Pancreas (tissue), 10 donors: Measurements from ENCODE around the gene NTN1. TPM values are rescaled to one million over a fixed set of nuclear protein-coding genes. Genes with fewer than 3 reads are reported as not detected.

ENCODE experiments used
- ATAC-seq, 4 donors: fragments of 200-7000 bp; cut with Tn5 transposase; one replicate each; pipeline versions ENCODE4 v1.8.0 to v1.9.1; 2020; ENCODE audit warnings: mild to moderate bottlenecking in 4 of 4, moderate library complexity in 4 of 4
- DNase-seq, 6 donors: peaks; one replicate each; pipeline ENCODE4 v3.0.0-alpha.2; 2020
- FAIRE-seq: peaks from 2 replicates; lab custom pipeline; 2012; peaks lifted over from hg19 to GRCh38; lab: Jason Lieb, UNC
- H3K27ac ChIP-seq, 4 donors: fragments of 200-600 bp; sonication (generic); 1 replicate in 3 of 4; 2 replicates in 1 of 4; pipeline versions ENCODE4 v1.5.0 to v1.8.0; 2020
- H3K27me3 ChIP-seq, 4 donors: fragments of 200-600 bp; one replicate each; pipeline ENCODE4 v1.8.0; 2021
- H3K36me3 ChIP-seq, 3 donors: fragments of 200-600 bp; sonication (generic) in 1 of 3; one replicate each; pipeline versions ENCODE4 v1.5.0 to v1.8.0; 2020 to 2021
- H3K4me1 ChIP-seq, 3 donors: fragments of 200-600 bp; one replicate each; pipeline ENCODE4 v1.8.0; 2021
- H3K4me3 ChIP-seq, 4 donors: fragments of 200-600 bp; sonication (generic) in 2 of 4; one replicate each; pipeline versions ENCODE4 v1.5.0 to v1.8.0; 2020 to 2021
- H3K9me3 ChIP-seq, 4 donors: fragments of 200-600 bp; one replicate each; pipeline ENCODE4 v1.8.0; 2021
- CTCF ChIP-seq, 4 donors: fragments of 200-600 bp; sonication (generic) in 3 of 4; IDR thresholded peaks; one replicate each; pipeline versions ENCODE4 v1.5.0 to v1.8.0; 2021; ENCODE audit warnings: antibody characterized with exemption in 4 of 4
- WGBS, 2 donors: extraction: QIAGEN DNeasy Blood & Tissue Kit; methylation state at CpG; one replicate each; pipeline ENCODE4 v1.1.7; 2013; 5-methylcytosine and 5-hydroxymethylcytosine counted together
- intact Hi-C, 3 donors: fragments of 100-400 bp; cut with DNase I; formaldehyde crosslinking; loops; one replicate each; pipeline versions ENCODE4 v1.11.1 to v1.14.2; 2022
- polyA plus RNA-seq, 2 donors: library from polyadenylated mRNA; stranded (reverse); fragments of 200-250 nt; gene quantifications; one replicate each; pipeline ENCODE4 v1.2.3, GENCODE V29; 2013
- total RNA-seq, 6 donors: library from RNA; stranded (reverse); fragmentation: NEBNext Ultra II Directional in 4 of 6; extraction: Animal tissue kit (Norgen Biotek cat#: 25700) in 4 of 6; gene quantifications; one replicate each; pipeline versions ENCODE4 v1.2.1 to v1.2.4, GENCODE V29; 2021 to 2023
- donor health status: healthy with polysubstance abuse.
- donor health status: DM: no; HTN: no; CAD: no; lungs with moderate emphysema.
- donor health status: DM: no; HTN: no; CAD: no.
- donor health status: control.
- donor health status: control.
- donor health status: Bipolar disorder and iron deficiency.
- donor health status: DM: yes; HTN: yes; CAD: no.
- donor health status: DM: no; HTN: no; CAD: no.
- donor health status: DM: no; HTN: no; CAD: no.
- donor health status: DM: yes; HTN: yes; CAD: no.

Gene NTN1
- total and polyA plus RNA-seq, 8 donors = 1.8 to 4.3 (median 2.5) TPM

GRCh38 chr17:9230861-9231260, 209.6 kb downstream of the NTN1 start:
- intact Hi-C loops = no loop called here
- FAIRE-seq (no peak), ATAC-seq (no peak), DNase-seq (peak in 1 of 6 donors; percentile 48)
- Histone ChIP-seq H3K27ac (no peak overlapping the region), H3K9me3 (no peaks in the 10 kb centered on the region), H3K27me3 (no peaks in the 10 kb centered on the region), H3K4me3 (no peak overlapping the region), H3K4me1 (peaks cover 0 to 6% (median 0%) of the 10 kb centered on the region in 3 donors), H3K36me3 (no peaks in the 10 kb centered on the region)
- WGBS, 2 donors = 86 to 94% methylated on average over 11 of the region's 11 CpGs
- no peak for TF ChIP-seq CTCF (IDR thresholded peaks at IDR 0.05)

GRCh38 chr17:9231449-9232154, 210.3 kb downstream of the NTN1 start:
- no peaks in the 10 kb centered on the region for H3K27me3 ChIP-seq
- peaks cover 0 to 6% (median 0%) of the 10 kb centered on the region in 3 donors for H3K4me1 ChIP-seq
- no peak overlapping the region for H3K27ac ChIP-seq
- no peak for TF ChIP-seq CTCF (IDR thresholded peaks at IDR 0.05)
- FAIRE-seq (no peak), ATAC-seq (no peak), DNase-seq (peak in 2 of 6 donors; percentile 56 to 67)
- H3K9me3 ChIP-seq = no peaks in the 10 kb centered on the region
- no peak overlapping the region for H3K4me3 ChIP-seq
- intact Hi-C loops = no loop called here
- H3K36me3 ChIP-seq = no peaks in the 10 kb centered on the region
- WGBS, 2 donors = 81 to 86% methylated on average over 18 to 23 of the region's 23 CpGs

GRCh38 chr17:9232155-9232475, 210.8 kb downstream of the NTN1 start:
- H3K36me3 ChIP-seq = no peaks in the 10 kb centered on the region
- no peak overlapping the region for H3K27ac ChIP-seq
- DNase-seq (no peak), FAIRE-seq (no peak), ATAC-seq (no peak)
- peaks cover 0 to 6% (median 0%) of the 10 kb centered on the region in 3 donors for H3K4me1 ChIP-seq
- no peaks in the 10 kb centered on the region for H3K9me3 ChIP-seq
- WGBS, 2 donors = 85 to 90% methylated on average over 4 to 6 of the region's 6 CpGs
- H3K27me3 ChIP-seq = no peaks in the 10 kb centered on the region
- no peak overlapping the region for H3K4me3 ChIP-seq
- no peak for TF ChIP-seq CTCF (IDR thresholded peaks at IDR 0.05)
- intact Hi-C loops = no loop called here

GRCh38 chr17:9232591-9233270, 211.4 kb downstream of the NTN1 start:
- FAIRE-seq (no peak), DNase-seq (peak in 1 of 6 donors; percentile 44), ATAC-seq (no peak)

More at GRCh38 chr17:9232591-9233270, 211.4 kb downstream of the NTN1 start:
- 69 to 79% methylated on average over 22 of the region's 22 CpGs for WGBS, 2 donors
- no peaks in the 10 kb centered on the region for H3K27me3 ChIP-seq
- H3K9me3 ChIP-seq = no peaks in the 10 kb centered on the region
- no peaks in the 10 kb centered on the region for H3K36me3 ChIP-seq
- H3K27ac ChIP-seq = no peak overlapping the region
- TF ChIP-seq CTCF (IDR thresholded peaks at IDR 0.05) = no peak
- intact Hi-C loops = no loop called here
- H3K4me3 ChIP-seq = no peak overlapping the region
- peaks cover 0 to 6% (median 0%) of the 10 kb centered on the region in 3 donors for H3K4me1 ChIP-seq
